Kasumi-1 (cell line): Measurements from ENCODE around the gene ANGPTL1.

ENCODE experiments used
- DNase-seq, 2 experiments: peaks; one replicate each; lab custom pipeline; 2025; lab: John Stamatoyannopoulos, UW

Gene ANGPTL1

DNA sequence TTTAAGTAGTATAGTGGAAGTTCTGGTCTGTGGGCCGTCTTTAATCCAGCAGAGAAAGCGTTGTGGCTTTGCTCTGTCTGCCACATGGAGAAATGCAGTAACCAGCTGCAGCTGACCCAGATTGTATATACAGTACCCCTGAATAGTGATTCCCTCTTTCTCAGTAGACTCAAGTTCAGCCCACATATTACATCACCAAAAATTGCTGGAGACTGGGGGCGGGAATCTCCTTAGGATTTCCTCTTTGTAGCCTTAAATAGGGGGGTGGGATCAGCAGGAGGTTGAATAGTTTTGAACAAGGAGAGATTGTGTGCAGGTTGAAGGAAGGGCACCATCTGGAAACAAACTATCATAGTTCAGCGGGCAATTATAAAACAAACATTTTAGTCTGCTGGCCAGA, at the start of gene ANGPTL1:
Gene ANGPTL1, minus strand, starts transcription at position 134 of the 400 bp plus-strand sequence. CDS start 5,301 bp downstream, outside the sequence.
- DNase-seq = no peak

DNA sequence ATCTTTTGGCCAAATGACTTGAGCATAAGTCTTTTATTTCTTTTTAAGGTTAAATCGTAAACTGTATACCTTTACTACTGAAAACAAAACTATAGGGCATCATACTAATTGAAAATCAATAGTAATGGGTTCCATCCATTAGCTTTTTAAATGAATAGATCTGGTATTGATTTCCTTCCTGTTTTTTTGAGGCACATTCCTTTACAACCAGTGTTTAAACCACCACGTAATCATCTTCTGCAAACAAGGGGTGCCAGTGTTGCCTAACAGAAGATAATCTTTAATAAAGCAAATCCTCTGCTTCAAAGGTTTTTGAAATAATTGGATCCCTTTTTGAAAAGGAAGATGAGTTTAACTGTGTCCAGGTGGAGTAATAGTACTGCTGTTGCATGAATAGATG, 48.7 kb upstream of the ANGPTL1 start:
- DNase-seq = no peak

DNA sequence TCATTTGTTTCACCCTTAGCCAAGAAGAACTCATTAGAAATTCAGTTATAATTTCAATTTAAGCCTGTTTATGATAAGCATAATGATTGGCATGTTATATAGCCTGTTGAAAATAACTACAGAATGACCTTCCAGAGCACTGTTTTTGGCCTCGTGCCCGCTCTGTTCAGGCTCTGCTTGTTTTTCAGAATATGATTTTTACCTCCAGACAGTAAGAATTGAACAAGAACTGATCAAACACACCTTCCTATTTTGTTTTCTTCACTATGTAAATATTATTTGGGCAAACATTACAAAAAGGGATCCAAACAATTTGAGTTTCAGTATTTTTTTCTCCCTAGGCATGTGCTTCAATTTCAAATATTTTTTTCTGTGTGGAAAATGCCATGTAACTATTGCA, 48.1 kb upstream of the ANGPTL1 start:
- no peak for DNase-seq

DNA sequence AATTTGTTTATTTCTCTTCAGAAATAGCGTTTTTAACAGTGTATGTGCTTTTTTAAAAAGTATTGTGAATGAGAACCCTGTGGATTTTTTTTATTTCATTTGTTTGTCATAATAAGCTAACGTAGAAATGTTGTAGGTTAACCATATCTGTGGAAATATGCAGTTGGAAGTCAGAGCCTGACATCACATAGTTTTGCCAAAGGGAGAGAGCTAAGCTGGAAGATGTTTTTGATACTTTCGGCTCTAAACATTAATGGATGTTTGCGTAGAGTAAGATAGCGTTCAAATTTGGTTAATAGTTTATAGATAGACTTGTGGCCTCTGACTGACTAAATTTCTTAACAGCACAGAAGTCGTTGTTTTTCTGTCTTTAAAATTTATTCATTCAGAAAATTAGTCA, 47.4 kb upstream of the ANGPTL1 start:
- DNase-seq = no peak

DNA sequence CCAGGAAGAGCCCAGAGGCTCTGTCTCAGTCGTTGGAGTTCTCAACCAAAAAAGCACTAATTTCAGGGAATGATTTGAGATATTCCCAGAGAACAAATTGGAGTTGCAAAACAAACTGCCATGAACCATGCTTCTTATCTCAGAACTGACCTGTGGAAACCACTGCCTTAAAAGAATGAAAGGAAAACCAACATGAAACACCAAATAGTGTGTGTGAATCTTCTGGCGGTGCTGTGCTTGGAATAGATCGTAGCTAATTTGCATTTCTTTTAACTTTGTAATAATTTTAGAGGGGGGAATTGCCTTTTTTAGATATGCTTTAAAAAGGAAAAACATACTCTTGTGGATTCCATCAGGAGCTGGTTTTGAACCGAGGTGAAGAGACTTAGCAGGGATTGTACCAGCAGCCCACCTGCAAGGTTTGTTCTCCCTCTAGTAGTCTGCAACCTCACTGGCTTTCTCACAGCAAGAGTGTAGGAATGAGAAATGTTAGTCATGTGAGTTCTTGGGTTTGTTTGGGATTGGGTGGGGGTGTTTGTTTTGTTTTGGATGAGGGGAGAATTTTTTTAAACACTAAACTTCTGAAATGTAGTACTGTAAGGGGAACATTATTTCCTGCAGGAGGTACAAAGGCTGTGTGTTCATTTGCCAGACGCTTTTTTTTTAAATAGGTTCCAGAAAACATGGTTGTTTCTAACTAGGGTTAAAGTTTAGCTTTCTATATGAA, 45.7 kb upstream of the ANGPTL1 start:
- DNase-seq = no peak

DNA sequence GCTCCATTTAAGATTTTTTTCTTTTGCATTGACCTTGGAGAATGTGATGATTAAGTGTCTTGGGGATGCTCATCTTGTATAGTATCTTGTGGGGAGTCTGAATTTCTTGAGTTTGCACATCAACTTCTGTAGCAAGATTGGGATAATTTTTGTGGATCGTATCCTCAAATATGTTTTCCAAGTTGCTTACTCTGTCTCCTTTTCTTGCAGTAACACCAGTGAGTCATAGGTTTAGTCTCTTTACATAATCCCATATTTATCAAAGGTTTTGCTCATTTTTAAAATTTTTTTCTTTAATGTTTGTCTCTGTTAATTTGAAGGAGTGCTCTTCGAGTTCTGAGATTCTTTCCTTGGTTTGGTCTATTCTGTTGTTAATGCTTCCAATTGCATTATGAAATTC, 41.7 kb upstream of the ANGPTL1 start:
- no peak for DNase-seq

GRCh38 chr1:178910023-178910422, 39.1 kb upstream of the ANGPTL1 start:
- DNase-seq = no peak

GRCh38 chr1:178908358-178908757, 37.5 kb upstream of the ANGPTL1 start:
- DNase-seq = no peak

GRCh38 chr1:178901482-178902125, 30.7 kb upstream of the ANGPTL1 start:
- no peak for DNase-seq

DNA sequence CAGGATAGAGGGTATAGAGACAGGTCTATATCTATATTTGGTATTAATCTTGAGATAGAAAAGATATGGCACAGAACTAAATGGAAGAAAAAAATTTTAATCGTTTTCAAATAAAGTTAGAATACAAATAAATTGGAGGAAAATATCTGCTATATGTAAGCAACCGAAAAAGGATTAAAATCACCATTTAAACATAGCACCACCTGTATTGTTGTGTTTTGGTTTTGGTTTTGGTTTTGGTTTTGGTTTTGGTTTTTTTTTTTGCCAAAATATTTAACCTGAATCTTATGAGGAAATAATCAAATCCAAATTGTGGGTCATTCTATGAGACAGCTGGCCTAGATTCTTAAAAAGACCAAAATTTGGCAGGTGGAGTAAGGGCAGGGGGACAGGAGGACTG, 28.5 kb upstream of the ANGPTL1 start:
- DNase-seq = no peak

DNA sequence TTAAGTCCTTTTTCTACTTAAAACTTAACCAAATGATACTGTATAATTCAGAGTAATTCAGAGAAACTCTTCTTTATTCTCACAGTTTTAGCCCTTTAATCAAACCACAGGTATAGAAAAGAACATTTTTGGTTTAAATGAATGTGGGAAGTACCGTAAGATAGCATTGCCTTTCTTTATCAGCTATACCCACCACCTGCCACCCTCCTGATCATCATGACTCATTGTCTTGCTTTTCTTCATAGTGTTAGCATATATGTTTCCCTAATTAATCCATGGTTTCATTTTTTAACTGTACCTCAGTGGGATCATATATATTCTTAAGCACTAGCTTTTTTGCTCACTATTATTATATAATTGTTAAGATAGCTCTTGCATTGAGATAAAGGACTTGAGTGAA, 27.5 kb upstream of the ANGPTL1 start:
- DNase-seq = no peak

GRCh38 chr1:178895928-178896327, 25.1 kb upstream of the ANGPTL1 start:
- DNase-seq = no peak

DNA sequence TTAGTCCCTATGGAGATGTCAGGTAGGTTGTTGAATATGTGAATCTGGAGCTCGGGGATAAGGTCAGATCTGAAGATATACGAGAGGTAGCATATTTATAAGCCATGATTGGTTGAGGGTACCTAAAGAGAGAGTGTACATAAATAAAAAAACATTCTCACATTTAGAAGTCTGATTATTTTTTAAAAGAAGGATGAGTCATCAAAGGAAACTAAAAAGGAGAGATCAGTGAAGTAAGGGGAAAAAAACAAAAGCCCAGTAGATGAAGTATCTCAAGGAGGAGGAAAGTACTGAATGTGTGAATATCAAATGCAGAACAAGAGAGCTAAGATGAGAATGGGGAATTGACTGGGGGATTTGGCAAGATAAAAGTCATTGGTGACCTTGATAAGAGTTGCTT, 15.7 kb upstream of the ANGPTL1 start:
- DNase-seq = no peak

DNA sequence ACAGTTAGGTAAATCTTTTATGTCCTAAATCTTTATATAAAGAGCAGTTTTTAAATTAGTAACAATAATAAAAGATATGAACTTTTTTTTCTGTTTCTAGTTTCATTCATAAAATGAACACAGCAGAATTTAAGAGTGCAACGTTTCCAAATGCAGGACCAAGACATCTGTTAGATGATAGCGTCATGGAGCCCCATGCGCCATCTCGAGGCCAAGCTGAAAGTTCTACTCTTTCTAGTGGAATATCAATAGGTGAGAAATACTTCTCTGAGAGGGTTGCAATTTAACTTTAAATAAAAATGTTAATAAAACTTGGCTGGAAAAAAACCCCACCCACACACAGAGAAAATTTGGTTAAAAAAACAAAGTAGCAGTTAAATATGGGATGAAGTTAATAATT, 15.0 kb upstream of the ANGPTL1 start:
- no peak for DNase-seq

DNA sequence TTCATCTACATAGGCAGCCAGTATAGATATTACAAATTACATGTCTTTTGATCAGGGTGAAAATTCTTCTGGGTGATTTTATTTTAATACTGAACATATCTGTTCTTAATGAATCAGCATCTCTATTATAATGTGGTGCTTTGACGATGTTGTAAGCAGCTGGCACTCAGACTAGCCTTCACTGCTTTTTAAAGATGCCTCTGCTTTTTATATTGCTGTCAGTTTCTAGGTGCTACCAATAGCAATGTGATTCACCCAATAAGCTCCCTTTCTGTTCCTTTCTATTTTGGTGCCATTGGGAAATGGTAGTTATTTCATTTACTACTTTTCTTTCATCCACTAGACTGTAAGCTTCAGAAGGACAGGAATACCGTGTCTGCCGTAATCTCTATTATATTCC, 11.1 kb upstream of the ANGPTL1 start:
- no peak for DNase-seq

DNA sequence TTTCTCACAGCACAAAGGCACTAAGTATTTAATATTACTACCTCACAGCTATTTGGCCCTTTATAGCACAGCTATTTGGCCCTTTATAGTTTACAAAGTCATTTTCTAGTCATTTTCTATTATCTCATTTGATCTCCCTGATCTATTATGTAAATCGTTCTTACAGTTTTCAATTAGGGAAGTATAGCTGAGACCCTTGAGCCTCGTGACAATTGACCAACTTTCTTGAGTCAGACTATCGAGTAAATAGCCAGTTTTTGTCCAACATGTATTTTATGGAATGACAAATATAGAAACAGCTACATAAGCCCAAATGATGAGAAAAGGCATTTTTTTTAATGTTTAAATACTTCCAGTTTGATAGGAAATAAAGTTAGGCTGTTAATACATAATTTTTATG, 7.0 kb upstream of the ANGPTL1 start:
- no peak for DNase-seq

DNA sequence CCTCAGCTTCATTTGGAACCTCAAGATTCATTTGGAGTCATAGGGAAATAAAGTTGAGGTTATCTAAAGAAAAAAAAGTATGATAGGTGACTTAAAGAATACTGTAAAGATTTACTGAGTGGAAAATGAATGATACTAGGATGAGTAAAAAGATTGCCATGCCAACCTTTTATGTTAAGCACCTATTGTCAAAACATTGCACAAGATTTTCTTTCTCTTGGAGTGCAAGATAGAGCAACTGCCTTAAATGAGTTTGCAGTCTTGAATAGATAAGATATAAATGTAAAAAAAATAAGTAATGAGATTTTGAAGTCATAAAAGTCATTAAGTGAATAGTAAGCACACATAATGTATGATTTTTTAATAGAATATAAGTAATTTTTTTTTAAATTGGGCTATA, 5.1 kb upstream of the ANGPTL1 start:
- no peak for DNase-seq

DNA sequence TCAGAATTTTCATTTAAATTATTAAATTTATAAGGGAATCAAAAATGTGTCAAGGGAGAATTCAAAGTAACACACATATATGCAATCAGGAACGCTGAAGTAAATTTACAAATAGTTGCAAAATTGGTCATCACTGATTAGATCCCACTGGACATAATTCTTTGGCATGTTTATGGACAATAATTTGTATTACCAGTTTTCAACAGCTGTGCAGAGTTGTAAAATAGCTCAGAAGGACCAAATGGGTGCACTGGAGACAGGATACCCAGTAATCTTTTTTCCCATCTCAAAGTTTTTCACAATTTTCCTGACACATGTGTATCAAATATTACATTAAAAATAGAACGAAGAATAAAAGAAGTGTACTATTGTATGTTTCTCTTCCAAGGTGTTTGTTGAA, 4.1 kb upstream of the ANGPTL1 start:
- DNase-seq = no peak

- no peak for DNase-seq
Observed at GRCh38 chr1:178871551-178872320, 859 bp upstream of the ANGPTL1 start.

GRCh38 chr1:178870221-178870620, 656 bp downstream of the ANGPTL1 start:
- DNase-seq = no peak

DNA sequence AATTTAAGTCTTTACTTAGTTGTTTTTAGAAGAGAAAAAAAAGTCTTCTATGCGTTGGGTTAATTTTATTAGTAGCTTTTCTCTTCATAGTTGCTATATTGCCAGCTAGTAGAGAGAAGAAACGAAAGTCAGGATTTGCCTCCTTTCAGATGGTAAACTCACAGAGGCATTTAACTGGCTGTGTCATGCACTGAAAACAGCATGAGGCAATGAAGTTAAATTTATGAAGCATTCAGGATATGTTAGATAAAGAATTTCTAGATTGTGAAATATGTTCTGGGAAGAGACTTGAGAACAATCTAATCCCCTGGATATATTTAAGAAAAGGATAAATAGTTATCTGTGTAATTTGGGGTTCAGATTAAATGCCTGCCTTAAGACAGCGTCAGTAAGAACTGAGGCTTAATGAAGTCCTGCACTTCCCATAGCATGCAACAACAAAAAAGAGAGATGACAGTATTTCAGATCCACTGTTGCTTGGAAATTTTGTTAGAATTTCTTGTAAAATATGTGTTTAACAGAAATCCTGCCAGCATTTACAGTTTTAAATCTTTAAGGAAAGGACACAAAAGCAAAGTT, 1.7 kb downstream of the ANGPTL1 start:
- no peak for DNase-seq

- DNase-seq = no peak
Observed at GRCh38 chr1:178868706-178869105, 2.2 kb downstream of the ANGPTL1 start.

DNA sequence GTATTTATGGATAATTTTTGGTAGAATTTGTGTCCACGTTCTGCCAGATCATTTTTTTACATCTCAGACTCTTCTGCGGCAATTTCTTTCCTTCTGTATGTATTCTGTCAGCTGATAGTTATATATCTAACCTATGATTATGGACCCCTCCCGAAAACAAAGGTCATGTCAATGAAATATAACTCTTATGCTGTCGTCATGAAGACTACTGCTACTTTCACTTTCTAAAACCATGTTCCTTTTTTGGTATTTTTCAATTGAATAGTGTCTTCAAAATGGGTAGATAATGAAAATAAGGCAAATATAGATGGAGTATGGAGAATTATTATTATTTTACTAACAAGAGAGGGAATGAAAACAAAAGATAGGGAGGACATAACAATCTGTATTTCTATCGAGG, 3.2 kb downstream of the ANGPTL1 start:
- DNase-seq = no peak
